HG03060 (cell line): ENCODE measurements around the gene POTEE.
"Not testable (repeated sequence)": the region's sequence is repeated elsewhere in the genome, so short reads cannot be mapped to it uniquely, and the experiment has no call there.

Experiments used
- ATAC-seq: cut with Tn5 transposase; IDR thresholded peaks from one replicate; pipeline ENCODE4 v1.9.1; 2021; ENCODE audit warnings: low read depth, moderate number of reproducible peaks; ENCODE audit not compliant: unreplicated experiment

POTEE gene

DNA sequence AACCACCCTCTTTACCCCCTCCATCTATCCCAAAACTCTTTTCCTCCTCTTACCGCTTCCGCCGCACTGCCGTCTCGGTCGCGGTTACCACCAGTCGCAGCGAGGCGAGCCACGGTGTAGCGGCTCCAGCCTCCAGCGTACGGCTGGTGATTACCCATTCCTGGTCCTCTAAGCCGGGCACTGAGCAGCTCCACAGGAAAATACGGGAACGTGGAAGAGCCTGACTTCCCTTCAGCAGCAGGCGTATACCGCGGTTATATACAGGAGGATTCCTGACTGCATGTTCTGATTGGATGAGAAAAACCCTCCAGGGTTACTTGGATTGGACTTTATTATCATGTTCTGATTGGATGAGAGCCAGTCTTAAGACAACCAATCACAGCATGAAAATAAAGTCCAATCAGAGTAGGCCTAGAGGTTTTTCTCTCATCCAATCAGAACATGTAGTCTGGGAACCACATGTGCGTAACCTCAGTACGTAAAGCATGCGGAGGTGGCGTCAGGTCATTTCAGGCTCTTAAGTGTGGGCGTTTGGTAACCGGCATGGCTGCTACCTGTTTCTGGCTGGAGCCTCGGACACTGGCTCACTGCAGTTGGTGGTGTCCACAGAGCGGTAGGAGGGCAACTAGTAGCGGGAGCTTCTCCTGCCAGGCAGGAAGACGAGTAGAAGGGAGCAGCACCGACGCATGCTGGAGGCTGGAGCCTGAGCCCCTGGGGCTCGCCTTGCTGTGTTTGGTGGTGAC lies at the start of gene POTEE:
TSS of gene POTEE (plus strand) at position 507 of the 743 bp plus-strand sequence. CDS start 8,867 bp downstream, outside the sequence.
- ATAC-seq, result not testable (repeated sequence)

DNA sequence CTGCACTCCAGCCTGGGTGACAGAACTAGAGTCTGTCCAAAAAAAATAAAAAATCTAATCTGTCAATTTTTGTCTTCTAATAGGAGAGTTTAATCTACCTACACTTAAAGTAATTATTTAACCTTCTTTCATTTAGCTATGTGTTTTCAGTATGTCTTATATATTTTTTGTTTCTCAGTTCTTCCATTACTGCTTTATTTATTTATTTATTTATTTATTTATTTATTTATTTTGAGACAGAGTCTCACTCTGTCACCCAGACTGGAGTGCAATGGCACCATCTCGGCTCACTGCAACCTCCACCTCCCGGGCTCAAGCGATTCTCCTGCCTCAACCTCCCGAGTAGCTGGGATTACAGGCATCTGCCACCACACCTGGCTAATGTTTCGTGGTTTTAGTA lies 43.8 kb upstream of the POTEE start:
- not testable (repeated sequence) for ATAC-seq

DNA sequence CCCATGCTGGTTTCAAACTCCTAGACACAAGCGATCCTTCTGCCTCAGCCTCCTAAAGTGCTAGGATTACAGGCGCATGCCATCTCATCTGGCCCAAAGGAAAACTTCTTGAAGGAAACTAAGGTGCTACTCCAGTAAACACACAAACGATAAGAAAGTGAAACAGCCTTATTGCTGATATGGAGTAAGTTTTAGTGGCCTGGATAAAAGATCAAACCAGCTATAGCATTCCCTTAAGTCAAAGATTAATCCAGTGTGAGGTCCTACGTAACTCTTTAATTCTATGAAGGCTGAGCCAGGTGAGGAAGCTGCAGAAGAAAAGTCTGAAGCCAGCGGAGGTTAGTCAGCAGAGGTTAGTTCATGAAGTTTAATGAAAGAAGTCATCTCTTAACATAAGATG lies 40.8 kb upstream of the POTEE start:
- ATAC-seq, result no peak

DNA sequence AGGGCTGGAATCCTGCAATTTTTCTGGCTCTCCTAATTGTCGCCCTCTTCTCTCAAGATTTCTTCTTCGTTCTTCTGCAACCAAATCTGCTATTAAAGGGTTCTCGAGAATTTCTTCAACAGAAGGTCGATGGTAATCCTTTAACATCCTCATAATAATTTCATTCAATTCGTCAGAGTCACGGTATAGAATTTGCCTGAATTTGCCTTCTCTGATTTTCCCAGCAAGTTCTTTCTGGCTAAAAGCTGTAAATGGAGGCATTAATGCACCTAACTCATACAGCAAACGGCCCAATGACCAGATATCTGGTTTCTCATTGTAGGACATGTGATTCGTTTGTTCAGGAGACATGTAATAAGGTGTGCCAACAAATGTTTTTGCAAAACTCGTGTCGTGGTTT lies 31.3 kb upstream of the POTEE start:
- ATAC-seq, result not testable (repeated sequence)

DNA sequence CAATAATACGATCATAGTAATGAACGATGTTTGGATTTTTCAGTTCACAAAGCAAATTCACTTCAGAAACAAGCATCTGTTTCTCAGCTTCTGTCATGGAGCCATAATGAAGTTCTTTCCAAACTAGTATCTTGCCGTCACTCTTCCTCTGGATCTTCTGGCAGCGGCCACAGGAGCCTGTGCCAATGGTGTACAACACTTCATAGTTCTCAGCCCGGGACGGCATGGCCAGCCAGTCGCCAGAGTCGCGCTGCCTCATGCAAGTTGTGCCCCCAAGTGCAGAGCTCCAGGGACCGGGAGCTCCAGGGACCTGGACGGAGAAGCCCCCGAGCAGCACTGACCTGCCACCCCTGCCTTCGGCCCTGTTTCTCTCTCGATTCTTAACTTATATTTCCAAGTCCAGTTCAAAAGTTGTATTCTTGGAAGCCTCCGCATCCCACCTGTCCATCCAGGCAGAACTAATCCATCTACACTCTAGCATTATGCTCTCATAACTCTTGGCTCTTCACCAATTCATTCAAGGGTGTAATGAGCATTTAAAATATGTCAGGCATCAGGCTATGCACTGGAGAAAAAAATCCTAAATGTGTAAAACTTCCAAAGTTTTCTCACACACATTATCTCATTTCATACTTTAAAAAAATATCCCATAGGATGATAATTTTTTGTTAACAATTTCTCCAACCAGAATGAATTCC lies 30.5 kb upstream of the POTEE start:
- not testable (repeated sequence) for ATAC-seq

DNA sequence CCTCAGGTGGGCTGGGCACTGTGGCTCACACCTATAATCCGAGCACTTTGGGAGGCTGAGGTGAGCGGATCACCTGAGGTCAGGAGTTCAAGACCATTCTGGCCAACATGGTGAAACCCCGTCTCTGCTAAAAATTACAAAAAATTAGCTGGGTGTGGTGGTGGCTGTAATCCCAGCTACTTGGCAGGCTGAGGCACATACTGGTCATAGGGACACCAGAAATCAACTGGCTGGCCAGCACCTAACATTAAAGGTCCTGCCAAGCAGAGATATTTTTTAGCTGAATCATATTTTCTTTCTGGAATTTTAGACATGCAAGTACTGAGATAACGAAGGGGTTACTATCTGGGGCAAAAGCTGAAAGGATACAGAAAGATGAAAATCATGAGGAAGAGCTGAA lies 27.9 kb upstream of the POTEE start:
- ATAC-seq, result not testable (repeated sequence)

DNA sequence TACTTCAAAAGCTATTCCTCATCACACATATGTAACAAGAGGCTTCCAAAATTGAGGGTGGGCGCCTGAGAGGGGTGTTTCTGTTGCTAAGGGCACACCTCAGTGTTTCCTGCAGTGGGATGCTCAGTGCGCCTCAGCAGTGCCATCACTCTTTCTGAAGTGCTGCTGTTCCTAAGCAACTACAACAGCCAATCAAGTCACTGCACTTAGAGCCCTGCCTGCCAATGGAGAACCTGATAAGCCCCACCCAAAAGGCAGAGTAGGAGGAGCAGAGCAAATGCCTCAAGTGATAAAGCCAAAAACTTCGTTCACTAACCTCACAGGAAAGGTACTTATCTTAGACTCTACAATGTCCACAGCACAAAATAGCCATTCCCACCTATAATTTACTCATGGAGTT lies 15.9 kb upstream of the POTEE start:
- not testable (repeated sequence) for ATAC-seq

DNA sequence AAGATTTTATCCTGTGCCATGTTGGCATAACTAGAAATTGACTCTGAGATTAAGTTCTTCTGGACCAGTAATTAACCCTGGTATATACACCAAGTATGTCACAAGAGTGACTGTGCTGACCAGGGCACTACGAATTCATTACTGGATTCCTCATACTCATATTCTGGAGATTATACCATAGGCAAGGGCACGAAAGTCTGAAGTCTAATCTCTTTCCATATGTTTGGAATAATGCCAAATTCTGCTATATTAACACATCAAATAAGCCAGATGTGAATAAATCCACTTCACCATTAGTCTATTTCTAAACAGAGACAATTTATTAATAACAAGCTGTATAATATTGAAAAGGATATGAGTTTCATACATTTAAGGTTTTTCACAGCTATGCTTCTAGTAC lies 13.2 kb upstream of the POTEE start:
- not testable (repeated sequence) for ATAC-seq

DNA sequence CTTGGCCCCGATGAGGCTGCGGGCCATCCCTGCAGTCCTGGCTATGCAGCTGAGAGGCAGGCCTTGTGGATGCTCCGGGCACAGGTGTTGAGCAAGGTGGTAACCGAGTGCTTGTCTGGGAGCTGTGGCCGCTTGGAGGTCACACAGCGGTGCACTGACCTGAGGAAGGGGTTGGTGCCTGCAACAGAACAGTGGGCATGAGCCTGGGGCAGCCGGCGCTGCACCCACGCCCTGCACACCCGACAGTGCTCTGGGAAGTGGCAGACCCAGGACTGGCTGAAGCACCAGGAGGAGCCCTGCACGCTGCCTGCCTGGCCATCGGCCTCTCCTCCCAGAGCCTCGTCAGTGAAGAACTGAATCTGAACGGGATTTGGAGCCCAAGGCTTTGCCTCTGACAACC lies 8.2 kb upstream of the POTEE start:
- no peak for ATAC-seq

DNA sequence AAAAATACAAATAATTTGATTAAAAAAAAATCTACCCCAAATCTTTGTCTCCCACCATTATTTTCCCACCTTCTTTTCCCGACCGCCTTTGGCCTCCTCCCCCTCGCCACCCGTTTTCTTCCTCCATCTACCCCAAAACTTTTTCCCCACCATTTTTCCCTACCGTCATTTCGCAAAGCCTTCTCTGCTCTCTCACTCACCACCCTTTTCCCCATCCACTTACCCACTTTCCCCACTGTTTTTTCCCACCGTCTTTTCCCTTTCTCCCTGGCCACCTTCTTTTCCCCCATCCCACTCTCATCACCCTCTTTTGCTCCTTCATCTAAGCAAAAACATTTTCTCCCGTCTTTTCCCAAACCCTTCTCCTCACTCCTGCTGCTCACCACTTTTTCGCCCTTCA lies 1.5 kb upstream of the POTEE start:
- ATAC-seq, result not testable (repeated sequence)

DNA sequence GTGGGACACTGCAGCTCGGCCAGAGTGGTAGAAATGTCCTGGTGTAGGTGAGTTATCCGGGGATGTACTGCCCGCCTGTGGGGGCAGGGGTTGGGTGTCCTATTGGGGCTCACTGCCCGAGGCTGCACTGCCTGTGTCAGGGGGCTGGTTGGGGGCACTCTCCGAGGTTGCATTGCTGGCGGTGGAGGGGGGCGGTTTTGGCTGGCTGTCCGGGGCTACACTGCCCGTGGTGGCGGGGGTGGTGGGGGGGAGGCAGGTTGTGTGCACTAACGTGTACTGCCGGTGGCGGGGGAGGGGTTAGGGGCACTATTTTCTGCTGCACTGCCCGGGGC lies 403 bp downstream of the POTEE start:
- ATAC-seq, result not testable (repeated sequence)

DNA sequence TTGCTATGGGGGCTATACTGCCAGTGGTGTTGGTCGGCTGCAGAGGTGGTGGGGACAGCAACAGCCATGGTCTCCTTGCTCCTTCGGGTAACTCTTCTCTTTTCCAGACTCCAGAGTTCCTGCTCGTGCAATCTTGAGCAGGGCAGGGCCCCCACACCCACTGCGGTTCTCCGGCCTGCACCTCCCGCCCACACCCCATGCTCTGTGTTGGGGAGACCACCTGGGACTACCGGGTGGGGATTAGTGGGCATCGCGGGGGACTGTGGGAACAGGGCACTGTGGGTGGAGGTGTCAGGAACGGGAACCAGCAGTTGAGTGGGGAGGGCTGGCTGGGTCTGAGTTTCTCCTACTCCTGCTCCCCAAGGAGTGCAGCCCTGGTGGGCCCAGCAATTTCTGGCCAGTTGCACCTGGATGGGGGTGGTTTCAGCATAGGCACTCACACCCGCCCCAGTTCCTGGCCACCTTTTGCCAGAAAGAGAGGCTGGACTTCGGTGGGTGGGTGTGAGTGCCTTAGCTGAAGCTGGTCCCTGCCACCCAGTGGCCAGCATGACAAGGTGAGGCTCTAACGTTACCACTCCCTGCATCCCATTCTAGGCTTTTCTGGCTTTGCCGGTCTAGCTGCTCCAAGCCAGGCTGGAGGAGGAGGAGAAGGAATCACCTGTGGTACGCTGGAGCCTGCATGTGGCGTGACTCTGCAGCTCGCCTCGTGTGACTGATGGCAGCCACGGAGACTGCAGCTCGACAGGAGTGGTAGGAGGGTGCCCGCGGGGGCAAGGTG lies 1.3 kb downstream of the POTEE start:
- not testable (repeated sequence) for ATAC-seq

DNA sequence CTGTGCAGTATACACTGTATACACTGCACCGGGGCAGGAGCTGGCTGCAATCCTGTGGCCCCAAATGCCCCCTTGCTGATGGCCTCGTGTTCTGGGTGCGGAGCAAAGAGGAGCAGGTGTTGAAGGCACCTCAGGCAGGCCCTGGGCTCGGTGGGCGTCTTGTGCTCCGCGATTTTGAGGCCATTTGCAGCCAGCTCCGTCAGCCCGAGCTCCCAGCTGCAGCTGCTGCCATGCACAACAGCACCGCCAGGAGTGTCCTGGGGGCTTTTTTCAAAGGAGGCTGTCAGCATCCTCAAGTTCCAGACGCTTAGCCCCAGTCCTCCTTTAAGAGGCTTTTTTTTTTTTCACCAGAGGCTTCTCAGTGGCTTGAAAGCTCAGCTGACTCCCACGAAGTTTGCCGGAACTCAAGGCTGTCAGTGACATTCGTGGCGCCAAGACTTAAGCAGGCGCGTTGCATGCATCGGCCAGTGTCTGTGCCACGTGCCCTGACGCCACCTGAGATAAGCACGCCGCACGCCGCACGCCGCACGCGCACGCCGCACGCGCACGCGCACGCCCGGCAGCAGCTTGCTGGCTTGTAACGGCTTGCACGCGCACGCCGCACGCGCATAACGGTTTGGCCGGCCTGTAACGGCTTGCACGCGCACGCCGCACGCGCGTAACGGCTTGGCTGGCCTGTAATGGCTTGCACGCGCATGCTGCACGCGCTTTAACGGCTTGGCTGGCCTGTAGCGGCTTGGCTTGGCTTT lies 8.1 kb downstream of the POTEE start:
- ATAC-seq, result not testable (repeated sequence)

DNA sequence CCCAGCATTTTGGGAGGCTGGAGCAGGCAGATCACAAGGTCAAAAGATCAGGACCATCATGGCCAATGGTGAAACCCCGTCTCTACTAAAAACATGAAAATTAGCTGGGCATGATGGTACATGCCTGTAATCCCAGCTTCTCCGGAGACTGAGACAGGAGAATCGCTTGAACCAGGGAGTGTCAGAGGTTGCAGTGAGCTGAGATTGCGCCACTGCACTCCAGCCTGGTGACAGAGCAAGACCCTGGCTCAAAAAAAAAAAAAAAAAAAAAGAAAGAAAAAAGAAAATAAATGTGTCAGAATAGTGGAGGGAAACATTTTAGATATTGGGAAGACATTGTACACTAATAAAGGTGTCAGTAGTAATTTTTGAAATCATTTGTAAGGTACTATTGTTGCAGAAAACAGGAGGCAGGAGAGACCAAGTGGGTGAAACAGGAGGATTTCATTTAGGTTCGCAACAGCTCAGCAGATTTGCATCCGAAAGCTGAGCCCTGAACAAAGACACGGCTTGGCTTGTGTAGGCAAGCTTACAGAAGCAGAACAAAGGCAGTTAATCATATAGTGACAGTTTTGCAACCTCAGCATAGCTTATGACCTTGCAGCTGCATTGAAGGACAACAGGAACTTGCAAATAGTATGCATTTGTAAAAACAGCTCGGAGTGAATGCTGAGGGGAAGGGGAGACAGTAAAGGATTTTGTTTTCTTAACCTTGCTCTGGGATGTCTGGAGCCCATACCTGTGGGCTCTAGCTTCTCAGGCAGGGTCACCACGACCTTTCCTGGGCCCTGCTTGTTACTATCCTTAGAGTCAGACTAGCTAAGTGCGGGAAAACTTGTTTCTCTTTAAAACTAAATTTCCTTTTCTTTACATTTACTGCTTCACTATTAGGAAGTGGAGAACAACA lies 26.5 kb downstream of the POTEE start:
- not testable (repeated sequence) for ATAC-seq
